HEK293 (cell line): ENCODE data around the gene TCF3.
A peak's percentile ranks its signal among the peaks of the same experiment; 100 is the strongest.

ENCODE experiments used
- KLF16 ChIP-seq: fragments of 450-650 bp; formaldehyde crosslinking; IDR thresholded peaks from 2 replicates; pipeline ENCODE4 v1.5.1; 2017; ENCODE audit warnings: missing biosample characterization, missing genetic modification characterization
- SP7 ChIP-seq: fragments of 450-650 bp; formaldehyde crosslinking; IDR thresholded peaks from 2 replicates; pipeline ENCODE4 v1.5.1; 2016; ENCODE audit warnings: missing biosample characterization, missing genetic modification characterization
- YY1 ChIP-seq: fragments of 450-650 bp; formaldehyde crosslinking; IDR thresholded peaks from 2 replicates; pipeline ENCODE4 v1.5.1; 2018; ENCODE audit warnings: missing biosample characterization, missing genetic modification characterization
- ZFHX2 ChIP-seq: fragments of 450-650 bp; formaldehyde crosslinking; conservative IDR thresholded peaks from 2 replicates; pipeline ENCODE4 v1.5.1; 2016; ENCODE audit warnings: missing biosample characterization, missing genetic modification characterization
- ZNF121 ChIP-seq: fragments of 450-650 bp; formaldehyde crosslinking; IDR thresholded peaks from 2 replicates; pipeline ENCODE4 v1.5.1; 2016; ENCODE audit warnings: missing biosample characterization, missing genetic modification characterization
- ZNF324 ChIP-seq: fragments of 450-650 bp; formaldehyde crosslinking; IDR thresholded peaks from 2 replicates; pipeline ENCODE4 v1.5.1; 2016; ENCODE audit warnings: missing biosample characterization, missing genetic modification characterization
- ZNF350 ChIP-seq: fragments of 450-650 bp; formaldehyde crosslinking; IDR thresholded peaks from 2 replicates; pipeline ENCODE4 v1.5.0; 2017; ENCODE audit warnings: missing biosample characterization, mild to moderate bottlenecking, missing genetic modification characterization
- ZNF561 ChIP-seq: fragments of 450-650 bp; IDR thresholded peaks from 2 replicates; pipeline ENCODE4 v1.5.1; 2018; ENCODE audit warnings: missing biosample characterization, missing genetic modification characterization, borderline replicate concordance
- ZNF768 ChIP-seq: fragments of 450-650 bp; formaldehyde crosslinking; IDR thresholded peaks from 2 replicates; pipeline ENCODE4 v1.5.1; 2018; ENCODE audit warnings: missing biosample characterization, mild to moderate bottlenecking, missing genetic modification characterization
- ZNF777 ChIP-seq: fragments of 450-650 bp; formaldehyde crosslinking; IDR thresholded peaks from 2 replicates; pipeline ENCODE4 v1.5.1; 2017; ENCODE audit warnings: missing biosample characterization, missing genetic modification characterization, borderline replicate concordance
- ZNF843 ChIP-seq: fragments of 450-650 bp; formaldehyde crosslinking; IDR thresholded peaks from 2 replicates; pipeline ENCODE4 v1.5.1; 2016; ENCODE audit warnings: missing biosample characterization, missing genetic modification characterization
- TF ChIP-seq, protein P1 (sequence below): fragments of 450-650 bp; formaldehyde crosslinking; IDR thresholded peaks from 2 replicates; pipeline ENCODE4 v1.5.1; 2016; ENCODE audit warnings: missing biosample characterization, missing genetic modification characterization

DNA sequence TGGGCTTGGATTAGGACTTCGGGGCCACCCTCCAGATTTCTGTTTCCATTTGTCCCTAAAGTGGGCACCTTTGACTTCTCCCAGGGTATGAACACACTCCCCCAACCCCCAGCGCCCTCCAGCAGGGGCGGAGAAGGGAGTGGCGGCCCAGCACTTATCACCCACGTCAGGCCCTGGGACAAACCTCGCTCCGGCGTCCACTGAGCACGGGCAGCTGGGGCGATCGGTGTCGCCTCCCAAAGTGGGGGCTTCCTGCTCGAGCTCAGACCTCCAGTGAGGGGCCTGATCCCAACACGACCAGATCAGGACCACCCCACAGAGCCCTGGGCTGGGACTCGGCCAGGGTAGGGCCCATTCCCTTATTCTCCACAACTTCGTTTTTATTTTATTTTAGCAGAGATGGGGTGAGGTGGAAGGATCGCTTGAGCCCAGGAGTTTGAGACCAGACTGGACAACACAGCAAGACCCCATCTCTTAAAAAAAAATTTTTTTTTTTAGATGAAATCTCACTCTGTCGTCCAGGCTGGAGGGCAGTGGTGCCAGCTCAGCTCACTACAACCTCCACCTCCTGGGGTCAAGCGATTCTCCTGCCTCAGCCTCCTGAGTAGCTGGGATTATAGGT lies 3.7 kb upstream of the TCF3 start:
- no peak for TF ChIP-seq ZNF324 (tag by site-specific recombination)
- no peak for TF ChIP-seq KLF16 (tag by site-specific recombination)
- no peak for TF ChIP-seq ZNF843 (tag by site-specific recombination)
- TF ChIP-seq, protein P1, sequence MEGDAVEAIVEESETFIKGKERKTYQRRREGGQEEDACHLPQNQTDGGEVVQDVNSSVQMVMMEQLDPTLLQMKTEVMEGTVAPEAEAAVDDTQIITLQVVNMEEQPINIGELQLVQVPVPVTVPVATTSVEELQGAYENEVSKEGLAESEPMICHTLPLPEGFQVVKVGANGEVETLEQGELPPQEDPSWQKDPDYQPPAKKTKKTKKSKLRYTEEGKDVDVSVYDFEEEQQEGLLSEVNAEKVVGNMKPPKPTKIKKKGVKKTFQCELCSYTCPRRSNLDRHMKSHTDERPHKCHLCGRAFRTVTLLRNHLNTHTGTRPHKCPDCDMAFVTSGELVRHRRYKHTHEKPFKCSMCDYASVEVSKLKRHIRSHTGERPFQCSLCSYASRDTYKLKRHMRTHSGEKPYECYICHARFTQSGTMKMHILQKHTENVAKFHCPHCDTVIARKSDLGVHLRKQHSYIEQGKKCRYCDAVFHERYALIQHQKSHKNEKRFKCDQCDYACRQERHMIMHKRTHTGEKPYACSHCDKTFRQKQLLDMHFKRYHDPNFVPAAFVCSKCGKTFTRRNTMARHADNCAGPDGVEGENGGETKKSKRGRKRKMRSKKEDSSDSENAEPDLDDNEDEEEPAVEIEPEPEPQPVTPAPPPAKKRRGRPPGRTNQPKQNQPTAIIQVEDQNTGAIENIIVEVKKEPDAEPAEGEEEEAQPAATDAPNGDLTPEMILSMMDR (tag by site-specific recombination), result no peak
- TF ChIP-seq SP7 (tag by site-specific recombination), result no peak
- TF ChIP-seq ZNF350, result no peak
- TF ChIP-seq ZNF121, result peak; percentile 94
- no peak for TF ChIP-seq ZNF561 (tag by site-specific recombination)
- TF ChIP-seq ZNF768, result no peak
- no peak for TF ChIP-seq ZFHX2 (tag by site-specific recombination)
- TF ChIP-seq ZNF777, result no peak
- TF ChIP-seq YY1 (tag by site-specific recombination), result no peak
